HG03520 (cell line): Measurements from ENCODE around the gene ZBTB6.
"Not testable (repeated sequence)": the region's sequence is repeated elsewhere in the genome, so short reads cannot be mapped to it uniquely, and the experiment has no call there.

Source experiments
- ATAC-seq: cut with Tn5 transposase; IDR thresholded peaks from one replicate; pipeline ENCODE4 v1.9.1; 2021; ENCODE audit warnings: mild to moderate bottlenecking, moderate library complexity; ENCODE audit not compliant: unreplicated experiment

Gene ZBTB6

GRCh38 chr9:122929796-122930354 lies 16.8 kb upstream of the ZBTB6 start:
- ATAC-seq = no peak

GRCh38 chr9:122923947-122924346 lies 10.8 kb upstream of the ZBTB6 start:
- ATAC-seq = no peak

GRCh38 chr9:122922713-122923112 lies 9.6 kb upstream of the ZBTB6 start:
- no peak for ATAC-seq

GRCh38 chr9:122918310-122918709 lies 5.2 kb upstream of the ZBTB6 start:
- ATAC-seq = no peak

- ATAC-seq = no peak
Measured at GRCh38 chr9:122912671-122912963, 506 bp downstream of the ZBTB6 start.

GRCh38 chr9:122906122-122906521 lies 7.0 kb downstream of the ZBTB6 start:
- ATAC-seq = not testable (repeated sequence)

- peak; percentile 79 for ATAC-seq
Measured at GRCh38 chr9:122904823-122905710, 8.1 kb downstream of the ZBTB6 start, which contains the start of gene RC3H2. Gene RC3H2, minus strand, starts transcription at chr9:122905359. Its CDS starts 7,850 bp downstream, at chr9:122897509.

- ATAC-seq = peak; percentile 7
Measured at GRCh38 chr9:122904466-122904822, 8.7 kb downstream of the ZBTB6 start.

- no peak for ATAC-seq
Measured at GRCh38 chr9:122900791-122901190, 12.3 kb downstream of the ZBTB6 start.

GRCh38 chr9:122897969-122898368 lies 15.2 kb downstream of the ZBTB6 start:
- ATAC-seq = no peak

GRCh38 chr9:122888480-122888879 lies 24.6 kb downstream of the ZBTB6 start:
- ATAC-seq = no peak

- no peak for ATAC-seq
Measured at GRCh38 chr9:122883125-122883524, 30.0 kb downstream of the ZBTB6 start.

GRCh38 chr9:122879443-122879842 lies 33.7 kb downstream of the ZBTB6 start:
- no peak for ATAC-seq

- ATAC-seq = no peak
Measured at GRCh38 chr9:122875523-122875922, 37.6 kb downstream of the ZBTB6 start.

GRCh38 chr9:122867276-122867675 lies 45.8 kb downstream of the ZBTB6 start:
- not testable (repeated sequence) for ATAC-seq

GRCh38 chr9:122866079-122866478 lies 47.0 kb downstream of the ZBTB6 start:
- no peak for ATAC-seq

- no peak for ATAC-seq
Measured at GRCh38 chr9:122865300-122865699, 47.8 kb downstream of the ZBTB6 start.

GRCh38 chr9:122863407-122863806 lies 49.7 kb downstream of the ZBTB6 start:
- no peak for ATAC-seq

- no peak for ATAC-seq
Measured at GRCh38 chr9:122860319-122861142, 52.6 kb downstream of the ZBTB6 start.
